ENCODE measurements around the gene ROPN1L.
A peak's percentile ranks its signal among the peaks of the same experiment; 100 is the strongest.

The ROPN1L gene

GRCh38 chr5:10427978-10428377 lies 13.7 kb upstream of the ROPN1L start:
- DNase-seq (ENCODE audit: low read depth, low spot score) = no peak

- no peak for DNase-seq (ENCODE audit: low read depth, low spot score)
Measured at GRCh38 chr5:10431415-10431814, 10.3 kb upstream of the ROPN1L start.

- DNase-seq (ENCODE audit: low read depth, low spot score) = no peak
Measured at GRCh38 chr5:10432059-10433008, 9.3 kb upstream of the ROPN1L start.

GRCh38 chr5:10434392-10434791 lies 7.3 kb upstream of the ROPN1L start:
- DNase-seq (ENCODE audit: low read depth, low spot score) = peak; percentile 33

- no peak for DNase-seq (ENCODE audit: low read depth, low spot score)
Measured at GRCh38 chr5:10438301-10438700, 3.4 kb upstream of the ROPN1L start.

- no peak for DNase-seq (ENCODE audit: low read depth, low spot score)
Measured at GRCh38 chr5:10439692-10440091, 2.0 kb upstream of the ROPN1L start.

- DNase-seq (ENCODE audit: low read depth, low spot score) = no peak
Measured at GRCh38 chr5:10440367-10440990, 1.2 kb upstream of the ROPN1L start.

- DNase-seq (ENCODE audit: low read depth, low spot score) = no peak
Measured at GRCh38 chr5:10441992-10442435, 335 bp downstream of the ROPN1L start.

- no peak for DNase-seq (ENCODE audit: low read depth, low spot score)
Measured at GRCh38 chr5:10442576-10442975, 897 bp downstream of the ROPN1L start.

- DNase-seq (ENCODE audit: low read depth, low spot score) = no peak
Measured at GRCh38 chr5:10445352-10445751, 3.7 kb downstream of the ROPN1L start.

- DNase-seq (ENCODE audit: low read depth, low spot score) = no peak
Measured at GRCh38 chr5:10446490-10446889, 4.8 kb downstream of the ROPN1L start.

GRCh38 chr5:10447041-10447440 lies 5.4 kb downstream of the ROPN1L start:
- DNase-seq (ENCODE audit: low read depth, low spot score) = no peak

- no peak for DNase-seq (ENCODE audit: low read depth, low spot score)
Measured at GRCh38 chr5:10448754-10449360, 7.2 kb downstream of the ROPN1L start.

GRCh38 chr5:10451137-10451824 lies 9.6 kb downstream of the ROPN1L start:
- DNase-seq (ENCODE audit: low read depth, low spot score) = no peak

- peak; percentile 89 for DNase-seq (ENCODE audit: low read depth, low spot score)
Measured at GRCh38 chr5:10452768-10453331, 11.2 kb downstream of the ROPN1L start.

- peak; percentile 70 for DNase-seq (ENCODE audit: low read depth, low spot score)
Measured at GRCh38 chr5:10453545-10453944, 11.9 kb downstream of the ROPN1L start.

GRCh38 chr5:10454591-10455276 lies 13.1 kb downstream of the ROPN1L start:
- peak; percentile 50 for DNase-seq (ENCODE audit: low read depth, low spot score)

- DNase-seq (ENCODE audit: low read depth, low spot score) = no peak
Measured at GRCh38 chr5:10455277-10455670, 13.6 kb downstream of the ROPN1L start.

GRCh38 chr5:10456583-10457420 lies 15.1 kb downstream of the ROPN1L start:
- DNase-seq (ENCODE audit: low read depth, low spot score) = no peak
